ENCODE data around the gene NIPA2.
A peak's percentile ranks its signal among the peaks of the same experiment; 100 is the strongest.
"Not testable (repeated sequence)": the region's sequence is repeated elsewhere in the genome, so short reads cannot be mapped to it uniquely, and the experiment has no call there.

The NIPA2 gene

DNA sequence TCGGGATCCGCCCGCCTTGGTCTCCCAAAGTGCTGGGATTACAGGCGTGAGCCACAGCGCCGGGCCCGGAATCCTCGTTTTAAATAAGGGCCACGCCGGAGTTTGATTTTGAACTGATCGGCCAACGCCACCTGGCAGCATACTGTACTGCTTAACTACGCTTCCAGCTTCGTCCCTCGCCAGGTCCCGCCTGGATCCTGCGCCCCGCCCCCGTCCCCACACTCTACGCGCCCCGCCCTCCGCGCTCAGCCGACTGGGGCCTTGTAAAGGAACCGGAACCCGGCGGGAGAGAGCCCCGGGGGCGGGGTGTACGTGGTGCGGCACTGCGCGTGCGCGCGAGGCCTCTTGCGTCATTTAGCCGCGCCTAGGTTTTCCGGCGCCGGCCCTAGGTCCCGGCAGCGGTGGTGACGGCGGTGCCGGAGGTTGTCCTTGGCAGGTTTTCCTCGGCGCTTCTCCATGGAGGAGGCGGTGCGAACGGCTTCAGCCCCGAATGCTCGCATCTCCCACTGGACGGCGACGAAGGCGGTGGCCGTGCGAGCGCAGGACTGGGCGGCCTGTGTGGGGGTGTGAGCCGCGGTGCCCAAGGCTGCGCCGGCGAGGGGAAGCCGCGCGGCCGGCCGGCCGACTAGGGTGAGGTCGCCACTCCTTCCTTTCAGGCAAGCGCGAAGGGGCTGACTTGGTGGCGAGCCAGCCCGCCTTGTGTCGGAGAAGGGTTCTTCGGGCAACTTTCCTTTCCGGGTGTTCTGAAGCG lies at the start of gene NIPA2:
NIPA2 (plus strand) TSS at position 375 of the 751 bp plus-strand sequence. CDS start 13,066 bp downstream, outside the sequence.
- peak; percentile 92 for DNase-seq (ENCODE audit: low read depth)

- DNase-seq (ENCODE audit: low read depth) = no peak
These were observed 44.4 kb upstream of the NIPA2 start for GRCh38 chr15:22794063-22794462.

DNA sequence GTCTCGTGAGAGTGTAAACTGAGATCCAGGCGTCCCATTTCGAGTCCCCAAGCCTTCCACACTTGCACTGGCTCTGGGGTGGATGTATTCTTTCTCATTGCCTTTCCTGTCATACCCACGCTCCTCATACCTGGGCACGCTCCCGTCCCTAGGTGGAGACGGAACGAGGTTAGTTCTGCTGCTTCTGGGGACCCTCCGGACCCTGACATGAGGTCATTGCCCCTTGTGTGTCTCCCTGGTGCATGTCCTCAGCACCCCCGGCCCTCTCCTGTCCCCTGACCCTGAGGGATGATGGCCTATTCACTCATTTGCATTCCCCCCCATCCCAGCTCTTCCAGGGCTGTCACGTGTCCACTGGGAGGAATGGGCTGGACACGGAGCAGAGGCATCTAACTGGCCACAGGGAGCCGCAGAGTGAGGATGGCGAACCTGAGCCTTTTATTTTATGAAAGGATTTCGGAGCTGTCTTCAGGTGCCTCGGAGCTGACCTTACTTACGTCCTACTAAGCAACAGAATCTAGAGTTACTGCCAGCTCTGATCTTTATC lies 43.8 kb upstream of the NIPA2 start:
- no peak for DNase-seq (ENCODE audit: low read depth)

GRCh38 chr15:22795206-22796063 lies 43.0 kb upstream of the NIPA2 start:
- DNase-seq (ENCODE audit: low read depth) = no peak

DNA sequence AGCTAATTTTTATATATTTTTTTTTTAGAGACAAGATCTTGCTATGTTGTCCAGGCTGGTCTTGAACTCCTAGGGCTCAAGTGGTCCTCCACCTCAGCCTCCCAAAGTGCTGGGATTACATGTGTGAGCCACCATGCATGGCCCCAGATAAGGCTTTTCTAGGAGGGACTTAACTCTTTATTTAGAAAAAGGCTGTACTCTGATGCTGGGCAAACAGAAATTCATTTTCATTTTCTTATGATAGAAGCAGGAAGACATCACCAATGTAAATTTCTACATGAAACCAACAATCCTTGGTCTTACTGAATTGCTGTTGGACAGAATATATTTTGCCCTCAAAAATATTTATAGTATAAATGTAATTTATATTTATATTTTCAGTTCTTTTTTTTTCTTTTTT lies 42.4 kb upstream of the NIPA2 start:
- DNase-seq (ENCODE audit: low read depth) = no peak

- no peak for DNase-seq (ENCODE audit: low read depth)
These were observed 38.6 kb upstream of the NIPA2 start for GRCh38 chr15:22799902-22800301.

DNA sequence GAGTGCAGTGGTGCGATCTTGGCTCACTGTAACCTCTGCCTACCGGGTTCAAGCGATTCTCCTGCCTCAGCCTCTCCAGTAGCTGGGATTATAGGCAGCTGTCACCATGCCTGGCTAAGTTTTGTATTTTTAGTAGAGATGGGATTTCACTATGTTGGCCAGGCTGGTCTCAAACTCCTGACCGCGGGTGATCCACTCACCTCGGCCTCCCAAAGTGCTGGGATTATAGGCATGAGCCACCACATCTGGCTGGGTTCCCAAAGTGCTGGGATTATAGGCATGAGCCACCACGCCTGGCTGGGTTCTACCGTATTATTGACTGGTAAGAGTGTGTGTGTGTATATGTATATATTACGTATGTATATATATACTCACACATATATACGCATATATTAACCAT lies 35.5 kb upstream of the NIPA2 start:
- DNase-seq (ENCODE audit: low read depth) = not testable (repeated sequence)

DNA sequence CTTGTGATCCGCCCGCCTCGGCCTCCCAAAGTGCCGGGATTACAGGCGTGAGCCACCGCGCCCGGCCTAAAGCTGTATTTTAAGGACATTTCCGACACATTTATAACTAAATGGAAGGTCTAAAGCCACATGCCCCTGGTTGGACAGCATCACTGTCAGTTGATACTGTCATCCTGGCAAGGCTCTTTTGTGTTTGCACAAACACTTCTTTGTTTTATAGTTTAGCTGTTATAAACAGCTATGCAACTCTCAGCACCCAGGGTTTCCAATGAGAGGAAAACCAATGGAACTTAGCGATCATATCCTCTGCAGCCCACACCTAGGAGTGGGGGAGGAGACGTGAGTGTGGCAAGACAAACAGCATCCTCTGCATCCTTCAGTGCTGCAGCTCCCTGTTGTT lies 32.3 kb upstream of the NIPA2 start:
- no peak for DNase-seq (ENCODE audit: low read depth)

DNA sequence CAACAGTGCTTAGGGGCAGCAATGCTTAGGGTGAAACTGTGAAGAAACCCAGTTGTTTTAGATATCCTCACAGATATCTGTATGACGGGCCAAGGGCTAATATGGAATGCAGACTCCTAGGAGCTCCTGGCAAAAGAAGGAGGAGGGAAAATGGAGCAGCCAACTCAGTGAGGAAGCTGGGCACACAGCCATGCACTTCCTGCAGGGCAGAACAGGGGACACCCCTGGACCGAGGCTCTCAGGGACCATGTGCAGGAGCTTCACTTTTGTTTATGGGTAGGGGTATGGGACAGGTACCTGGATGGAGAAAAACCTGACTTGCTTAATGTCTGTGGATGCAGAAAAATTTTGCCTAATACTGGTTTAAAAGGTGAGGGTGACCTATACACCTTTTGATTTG lies 31.8 kb upstream of the NIPA2 start:
- DNase-seq (ENCODE audit: low read depth) = no peak

DNA sequence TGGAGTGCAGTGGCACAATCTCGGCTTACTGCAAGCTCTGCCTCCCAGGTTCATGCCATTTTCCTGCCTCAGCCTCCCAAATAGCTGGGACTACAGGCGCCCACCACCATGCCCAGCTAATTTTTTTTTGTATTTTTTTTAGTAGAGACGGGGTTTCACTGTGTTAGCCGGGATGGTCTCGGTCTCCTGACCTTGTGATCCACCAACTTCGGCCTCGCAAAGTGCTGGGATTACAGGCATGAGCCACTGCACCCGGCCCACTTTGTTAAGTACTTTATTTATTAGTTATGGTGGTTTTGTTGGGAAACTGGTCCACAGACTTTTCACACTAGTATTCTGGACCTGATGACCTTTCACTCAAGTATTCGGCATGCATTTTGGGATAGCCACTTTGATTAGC lies 30.6 kb upstream of the NIPA2 start:
- not testable (repeated sequence) for DNase-seq (ENCODE audit: low read depth)

DNA sequence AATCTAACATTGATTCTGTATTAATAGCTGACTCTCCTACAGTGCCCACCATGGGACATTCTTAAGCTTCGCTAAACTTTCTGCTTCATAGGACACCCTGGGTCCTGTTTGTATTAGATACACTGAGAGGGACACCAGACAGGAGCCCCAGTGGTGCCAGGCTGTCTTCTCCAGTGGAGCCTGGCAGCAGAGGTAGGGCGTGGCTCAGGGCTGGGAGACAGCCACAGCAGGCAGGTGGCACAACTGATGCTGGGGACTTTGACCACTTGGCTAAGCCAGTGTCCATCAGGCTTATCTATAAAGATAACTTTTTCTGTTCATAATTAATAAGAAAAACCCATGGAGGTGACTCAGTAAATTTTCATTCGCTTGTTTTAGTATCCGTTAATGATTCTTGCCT lies 30.2 kb upstream of the NIPA2 start:
- DNase-seq (ENCODE audit: low read depth) = no peak

GRCh38 chr15:22808761-22809280 lies 29.6 kb upstream of the NIPA2 start:
- no peak for DNase-seq (ENCODE audit: low read depth)

- DNase-seq (ENCODE audit: low read depth) = no peak
These were observed 28.2 kb upstream of the NIPA2 start for GRCh38 chr15:22810033-22810852.

- no peak for DNase-seq (ENCODE audit: low read depth)
These were observed 27.6 kb upstream of the NIPA2 start for GRCh38 chr15:22810853-22811338.

DNA sequence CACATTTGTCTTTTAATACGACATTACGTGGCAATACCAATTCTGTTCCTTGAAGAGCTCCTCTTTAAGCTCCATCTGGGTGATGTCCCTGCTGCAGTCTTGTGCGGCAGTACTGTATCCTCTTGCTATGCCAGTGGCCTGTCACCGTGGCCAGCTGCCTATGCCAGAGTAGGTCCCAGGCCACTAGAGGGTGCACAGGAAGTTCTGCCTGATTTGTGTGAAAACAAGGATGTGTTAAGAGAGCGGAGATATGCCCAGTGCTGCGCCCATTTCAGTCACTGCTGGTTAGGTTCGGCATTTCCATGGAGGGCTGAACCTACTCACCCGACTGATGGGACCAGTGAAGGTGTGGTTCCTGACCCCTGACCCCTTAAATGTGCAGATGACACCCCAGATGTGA lies 26.8 kb upstream of the NIPA2 start:
- no peak for DNase-seq (ENCODE audit: low read depth)

DNA sequence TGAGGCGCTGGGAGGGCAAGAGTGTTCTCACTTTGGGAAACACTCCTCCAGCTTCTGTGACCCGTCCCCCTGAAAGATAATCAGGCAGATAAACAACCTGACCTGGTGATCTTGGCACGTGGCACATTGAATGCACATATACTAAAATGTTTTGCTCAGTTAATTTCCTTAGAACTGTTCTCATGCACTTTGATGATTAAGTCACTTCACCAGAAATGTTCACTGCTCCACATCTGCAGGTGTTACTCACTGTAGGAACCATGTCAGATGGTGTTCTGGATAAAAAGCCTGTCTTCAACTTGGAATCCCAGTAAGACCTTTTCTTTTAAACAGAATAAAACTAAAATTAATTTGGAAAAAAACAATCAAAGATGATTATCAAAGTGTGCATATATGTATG lies 24.6 kb upstream of the NIPA2 start:
- no peak for DNase-seq (ENCODE audit: low read depth)

DNA sequence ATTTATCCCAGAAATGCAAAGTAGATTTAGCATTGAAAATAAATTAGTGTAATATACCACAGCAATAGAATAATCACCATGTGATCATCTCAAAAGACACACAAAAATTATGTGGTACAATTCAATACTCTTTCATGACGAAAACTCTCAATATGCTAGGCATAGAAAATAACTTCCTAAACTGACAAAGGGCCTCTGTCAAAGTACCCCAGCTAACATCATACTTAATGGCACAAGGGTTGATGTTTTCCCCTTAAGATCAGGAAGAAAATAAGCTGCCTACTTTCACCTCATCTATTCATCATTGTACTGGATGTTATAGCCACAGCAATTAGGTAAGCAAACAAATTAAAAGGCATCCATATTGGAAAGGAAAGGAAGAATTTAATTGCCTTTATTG lies 22.7 kb upstream of the NIPA2 start:
- no peak for DNase-seq (ENCODE audit: low read depth)

DNA sequence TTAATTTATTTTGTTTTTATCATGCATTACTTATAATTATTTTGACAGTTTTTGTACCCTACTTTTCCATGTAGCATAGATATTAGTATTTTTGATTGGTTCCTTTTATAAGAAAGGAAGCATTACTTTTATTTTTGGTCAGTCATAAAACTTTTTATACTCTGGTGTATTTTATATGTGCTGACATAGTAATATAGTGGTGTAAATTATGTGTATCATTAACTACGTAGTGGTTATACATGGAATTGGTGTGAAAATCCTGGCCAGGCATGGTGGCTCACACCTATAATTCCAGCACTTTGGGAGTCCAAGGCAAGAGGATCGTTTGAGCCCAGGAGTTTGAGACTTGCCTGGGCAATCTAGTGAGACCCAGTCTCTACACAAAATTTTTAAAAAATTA lies 18.8 kb upstream of the NIPA2 start:
- DNase-seq (ENCODE audit: low read depth) = no peak

GRCh38 chr15:22823495-22824128 lies 14.9 kb upstream of the NIPA2 start:
- DNase-seq (ENCODE audit: low read depth) = no peak

DNA sequence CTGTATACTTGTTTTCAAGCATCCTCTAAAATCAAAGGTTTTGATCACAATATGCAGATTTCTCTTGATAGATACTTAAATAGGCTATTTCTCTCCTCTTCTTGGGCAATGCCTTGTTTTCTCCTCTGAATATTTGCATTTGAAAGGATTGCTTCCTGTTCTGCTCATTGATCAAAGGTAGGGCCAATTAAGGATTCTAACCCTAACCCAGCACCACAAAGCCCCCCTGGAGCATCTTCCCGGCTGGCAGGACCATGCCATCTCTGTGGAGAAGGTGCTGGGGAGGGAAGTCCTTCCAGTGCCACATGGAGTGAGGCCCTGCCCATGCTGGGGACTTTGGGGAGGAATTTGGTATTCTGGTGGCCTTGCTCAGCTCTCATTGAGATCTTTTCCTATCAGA lies 11.3 kb upstream of the NIPA2 start:
- no peak for DNase-seq (ENCODE audit: low read depth)

GRCh38 chr15:22831473-22831872 lies 7.0 kb upstream of the NIPA2 start:
- DNase-seq (ENCODE audit: low read depth) = no peak

Data from HS-5 (cell line).